GM13976 (cell line): ENCODE measurements around the gene PLEKHM3.

Experiments used
- DNase-seq: peaks from one replicate; pipeline ENCODE4 v3.0.0; 2012; ENCODE audit warnings: low spot score
- CTCF ChIP-seq: IDR thresholded peaks from 2 replicates; pipeline ENCODE4 v1.5.1; 2012; ENCODE audit warnings: borderline replicate concordance, mild to moderate bottlenecking; ENCODE audit not compliant: insufficient read depth; ENCODE audit errors: extremely low read depth, missing control alignments, control extremely low read depth
- in situ Hi-C: fragments of 300-500 bp; cut with MboI; formaldehyde crosslinking; loops from one replicate; pipeline ENCODE4 v1.12.0; 2022; ENCODE audit warnings: low sequenced_read_pairs, mixed read lengths, inconsistent platforms; ENCODE audit not compliant: unreplicated experiment

Gene PLEKHM3

DNA sequence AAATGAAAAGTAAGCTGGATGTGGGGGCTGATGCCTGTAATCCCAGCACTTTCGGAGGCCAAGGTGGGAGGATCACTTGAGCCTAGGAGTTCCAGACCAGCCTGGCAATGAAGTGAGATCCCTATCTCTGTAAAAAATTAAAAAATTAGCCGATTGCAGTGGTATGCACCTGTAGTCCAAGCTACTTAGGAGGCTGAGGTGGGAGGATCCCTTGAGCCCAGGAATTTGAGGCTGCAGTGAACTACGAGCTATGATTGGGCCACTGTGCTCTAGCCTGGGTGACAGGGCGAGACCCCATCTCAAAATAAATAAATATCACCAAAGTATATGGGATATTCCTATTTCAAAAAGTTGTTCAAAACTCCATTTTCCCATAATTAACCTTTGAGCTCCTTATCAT is 154.5 kb downstream of the PLEKHM3 start:
- DNase-seq, result no peak
- TF ChIP-seq CTCF, result no peak
- in situ Hi-C loops, result no loop called here

DNA sequence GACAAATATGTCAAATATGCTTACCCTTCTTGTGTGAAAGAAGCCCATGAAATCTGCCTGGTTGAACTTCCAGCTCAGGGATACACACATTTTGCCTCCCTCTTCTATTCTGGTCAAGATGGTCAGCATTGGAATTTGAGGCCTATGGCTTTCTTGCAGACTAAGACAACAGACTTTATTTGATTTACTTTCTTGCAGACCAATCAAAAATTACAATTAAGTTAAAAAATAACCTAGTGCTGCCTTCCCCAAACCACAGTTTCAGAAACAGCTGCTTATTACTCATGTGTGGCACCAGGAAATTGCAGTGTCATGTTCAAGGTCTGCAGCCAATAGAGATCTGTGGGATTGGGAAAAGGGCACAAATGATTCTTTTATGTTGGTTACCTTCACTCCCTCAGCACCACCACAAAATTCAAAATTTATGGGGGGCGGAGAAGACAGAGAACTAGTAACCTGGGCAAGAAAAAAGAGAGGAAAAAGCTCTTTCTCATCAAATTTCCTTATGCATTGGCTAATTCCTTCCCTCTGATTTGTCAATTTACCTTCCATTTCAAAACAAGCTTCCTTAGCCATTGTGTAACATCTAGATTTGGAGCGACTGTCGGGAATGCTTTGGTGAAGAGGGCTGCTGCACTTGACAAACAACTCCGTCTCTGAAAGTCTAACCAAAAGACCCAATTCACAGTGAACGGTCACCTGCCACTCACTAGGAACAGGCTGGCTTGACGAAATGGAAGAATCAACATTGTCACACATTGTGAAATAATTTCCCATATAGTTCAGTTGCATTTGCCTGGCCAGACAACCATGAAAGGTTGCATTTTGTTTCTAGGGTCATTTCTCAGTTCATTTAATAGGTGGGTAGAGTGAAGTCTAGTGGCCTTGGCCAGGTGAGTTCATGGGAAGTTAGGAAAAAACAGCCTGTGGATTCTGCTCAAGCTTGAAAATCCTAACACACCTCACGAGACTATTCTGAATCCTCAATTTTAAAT is 155.2 kb downstream of the PLEKHM3 start:
- no peak for TF ChIP-seq CTCF
- DNase-seq, result no peak
- in situ Hi-C loops, result no loop called here

DNA sequence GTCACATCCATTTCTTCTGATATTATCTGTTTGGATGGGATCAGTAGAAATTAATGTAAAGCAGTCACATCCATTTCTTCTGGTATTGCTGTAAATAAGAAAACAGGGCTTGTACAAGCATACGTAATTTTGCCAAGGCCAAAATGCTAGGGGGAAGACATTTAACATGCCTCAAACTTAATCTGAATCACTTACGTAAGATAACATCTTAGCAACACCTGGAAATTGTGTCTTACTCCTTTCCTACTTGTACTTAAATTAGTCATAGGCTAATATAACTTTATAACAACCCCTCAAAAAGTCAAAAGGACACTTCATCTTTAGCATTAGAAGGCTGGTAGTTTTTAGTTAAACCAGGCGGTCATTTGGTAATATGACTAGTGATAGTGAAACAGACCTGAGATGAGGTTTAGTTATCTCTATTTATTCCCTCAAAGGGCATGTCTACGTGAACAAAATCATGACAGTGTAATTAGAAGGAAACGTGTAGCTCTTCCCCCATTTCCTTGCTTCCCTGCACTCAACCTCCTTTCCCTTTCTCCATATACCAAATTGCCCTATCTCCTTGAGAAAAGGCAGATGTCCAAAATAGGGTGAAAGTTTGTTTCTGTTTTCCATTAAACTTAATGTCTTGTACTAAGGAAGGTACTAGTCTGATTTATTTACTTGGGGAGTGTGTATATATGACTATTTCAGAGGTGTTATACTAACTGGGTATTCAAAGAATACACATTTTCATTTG is 156.3 kb downstream of the PLEKHM3 start:
- in situ Hi-C loops, result no loop called here

GRCh38 chr2:207867905-207868304 is 157.4 kb downstream of the PLEKHM3 start:
- no peak for TF ChIP-seq CTCF
- in situ Hi-C loops, result no loop called here
- DNase-seq, result no peak

More for the DNA sequence above, 156.3 kb downstream of the PLEKHM3 start:
- TF ChIP-seq CTCF, result no peak
- DNase-seq, result no peak

DNA sequence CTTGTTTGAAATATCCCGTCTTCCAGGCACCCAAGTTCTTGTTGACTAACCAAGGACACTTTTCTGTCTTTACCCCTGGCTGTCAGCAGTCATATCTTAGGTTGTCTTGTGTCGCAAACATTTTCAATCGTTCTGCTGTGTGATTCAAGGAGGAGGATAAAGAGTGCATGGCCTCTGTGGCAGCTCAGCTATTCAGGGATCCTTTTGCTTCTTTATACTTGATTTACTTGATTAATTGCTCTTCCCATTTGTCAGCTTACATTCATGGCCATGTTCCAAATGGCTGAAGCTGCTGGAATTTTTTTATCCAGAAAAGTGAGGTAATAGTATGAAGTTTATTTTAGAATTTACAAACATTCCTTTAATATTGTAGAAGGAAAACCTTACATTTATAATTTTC is 158.3 kb downstream of the PLEKHM3 start:
- no peak for DNase-seq
- in situ Hi-C loops, result no loop called here
- no peak for TF ChIP-seq CTCF

DNA sequence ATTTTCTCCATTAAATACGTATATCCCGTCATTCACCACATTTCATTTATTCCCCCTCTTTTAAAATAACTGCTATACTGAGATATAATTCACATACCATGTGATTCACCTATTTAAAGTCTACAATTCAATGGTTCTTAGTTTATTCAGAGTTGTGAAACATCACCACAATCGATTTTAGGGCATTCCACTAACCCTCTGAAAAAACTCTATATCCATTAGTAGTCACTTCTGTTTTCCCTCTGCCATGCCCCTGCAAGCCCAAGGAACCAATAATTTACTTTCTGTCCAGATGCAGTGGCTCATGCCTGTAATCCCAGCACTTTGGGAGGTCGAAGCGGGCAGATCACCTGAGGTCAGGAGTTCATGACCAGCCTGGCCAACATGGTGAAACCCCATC is 160.1 kb downstream of the PLEKHM3 start:
- no peak for DNase-seq

More for the DNA sequence above, 160.1 kb downstream of the PLEKHM3 start:
- in situ Hi-C loops, result no loop called here
- no peak for TF ChIP-seq CTCF
